PC-9 (cell line): ENCODE measurements around the gene CSF1. TPM values are rescaled to one million over a fixed set of nuclear protein-coding genes. Genes with fewer than 3 reads are reported as not detected.

ENCODE experiments used
- BruUV-seq: library from RNA; stranded (reverse); fragments of 400-500 nt; replicated peaks from 2 replicates; lab custom pipeline; 2021; lab: Mats Ljungman, UMichigan
- CTCF ChIA-PET: fragments of 300-600 bp; sonication (Branson Sonifier 250); formaldehyde crosslinking; loops from one replicate; lab custom pipeline; 2022; ENCODE audit warnings: antibody characterized with exemption; lab: Charles Lee
- POLR2A ChIA-PET: fragments of 300-600 bp; sonication (Branson Sonifier 250); formaldehyde crosslinking; loops from one replicate; lab custom pipeline; 2022; ENCODE audit warnings: antibody characterized with exemption; ENCODE audit not compliant: unreplicated experiment; lab: Charles Lee
- DNase-seq, 2 experiments: peaks; one replicate each; pipeline versions ENCODE4 v3.0.0 to v3.0.0-alpha.2; 2015 to 2022; ENCODE audit warnings: mixed read lengths in 1 of 2
- H2AFZ ChIP-seq: fragments of 200-600 bp; sonication (generic); 2 replicates; pipeline ENCODE4 v1.8.1; 2017; ENCODE audit warnings: antibody characterized with exemption
- H3F3A ChIP-seq: fragments of 200-600 bp; sonication (generic); 2 replicates; pipeline ENCODE4 v1.8.1; 2017; ENCODE audit warnings: antibody characterized with exemption, mild to moderate bottlenecking, low read depth; ENCODE audit not compliant: insufficient read depth
- H3K27ac ChIP-seq: fragments of 200-600 bp; sonication (generic); 2 replicates; pipeline ENCODE4 v1.6.1; 2016; ENCODE audit warnings: mixed run types
- H3K27me3 ChIP-seq: fragments of 200-600 bp; sonication (generic); 2 replicates; pipeline ENCODE4 v1.6.1; 2016; ENCODE audit warnings: low read depth, mixed run types; ENCODE audit not compliant: insufficient read depth
- H3K36me3 ChIP-seq: fragments of 200-600 bp; sonication (generic); 2 replicates; pipeline ENCODE4 v1.6.1; 2016; ENCODE audit warnings: low read depth, mixed run types
- H3K4me1 ChIP-seq: fragments of 200-600 bp; sonication (generic); replicated peaks from 2 replicates; pipeline ENCODE4 v1.6.1; 2016; ENCODE audit warnings: mixed run types; ENCODE audit not compliant: insufficient read depth
- H3K4me2 ChIP-seq: fragments of 200-600 bp; sonication (generic); 2 replicates; pipeline ENCODE4 v1.6.1; 2017; ENCODE audit warnings: mixed run types
- H3K4me3 ChIP-seq: fragments of 200-600 bp; sonication (generic); 2 replicates; pipeline ENCODE4 v1.6.1; 2016; ENCODE audit warnings: mixed run types
- H3K79me2 ChIP-seq: fragments of 200-600 bp; sonication (generic); 2 replicates; pipeline ENCODE4 v1.6.1; 2017; ENCODE audit warnings: low read depth, mixed run types
- H3K9me2 ChIP-seq: fragments of 200-600 bp; sonication (generic); 2 replicates; pipeline ENCODE4 v1.8.1; 2017; ENCODE audit warnings: mild to moderate bottlenecking; ENCODE audit not compliant: insufficient read depth
- H3K9me3 ChIP-seq: fragments of 200-600 bp; sonication (generic); 2 replicates; pipeline ENCODE4 v1.8.1; 2016; ENCODE audit warnings: low read depth; ENCODE audit not compliant: insufficient read depth
- H4K20me1 ChIP-seq: fragments of 200-600 bp; sonication (generic); 2 replicates; pipeline ENCODE4 v1.8.1; 2017; ENCODE audit not compliant: insufficient read depth
- CTCF ChIP-seq: fragments of 200-600 bp; sonication (generic); conservative IDR thresholded peaks from 2 replicates; pipeline ENCODE4 v1.6.1; 2017; ENCODE audit warnings: mixed run types, antibody characterized with exemption, mild to moderate bottlenecking, moderate library complexity
- EZH2 ChIP-seq: fragments of 200-600 bp; sonication (generic); IDR thresholded peaks from 2 replicates; pipeline ENCODE4 v1.8.0; 2017; ENCODE audit warnings: antibody characterized with exemption, low read depth
- intact Hi-C: fragments of 100-400 bp; cut with micrococcal nuclease; formaldehyde crosslinking; loops from one replicate; pipeline ENCODE4 v1.10.0; 2022; ENCODE audit not compliant: unreplicated experiment
- total RNA-seq: library from RNA; stranded (reverse); gene quantifications from 2 replicates; pipeline ENCODE4 v1.2.3, GENCODE V29; 2021

The CSF1 gene
- total RNA-seq, 1 experiment from 2014 or later = 29.8 TPM

- H3K4me2 ChIP-seq = no peak overlapping the region
- CTCF ChIA-PET = no interaction called here
- no TSS peak for BruUV-seq
- H3K4me1 ChIP-seq = peaks cover 31% of the 10 kb centered on the region
- DNase-seq = no peak
- no peaks in the 10 kb centered on the region for H3K9me3 ChIP-seq
- intact Hi-C loops = no loop called here
- no peaks in the 10 kb centered on the region for H3K27me3 ChIP-seq
- no peak overlapping the region for H3K4me3 ChIP-seq
- no peak overlapping the region for H2AFZ ChIP-seq
- H3K27ac ChIP-seq = no peak overlapping the region
- H3F3A ChIP-seq = no peaks in the 10 kb centered on the region; the same call in 1 of the 2 replicates
- no peaks in the 10 kb centered on the region for H3K36me3 ChIP-seq
- POLR2A ChIA-PET = no interaction called here
- no peaks in the 10 kb centered on the region for H3K9me2 ChIP-seq
- H4K20me1 ChIP-seq = no peaks in the 10 kb centered on the region
- peaks cover 7% of the 10 kb centered on the region for H3K79me2 ChIP-seq
- TF ChIP-seq EZH2 (no peak), CTCF (no peak)
Observed at GRCh38 chr1:109905491-109905890, 5.2 kb upstream of the CSF1 start.

GRCh38 chr1:109906160-109906838 is 4.3 kb upstream of the CSF1 start:
- intact Hi-C loops = no loop called here
- TF ChIP-seq CTCF = no peak
- TF ChIP-seq EZH2 = no peak

GRCh38 chr1:109906839-109907180 is 3.8 kb upstream of the CSF1 start:
- Histone ChIP-seq H3K4me3 (no peak overlapping the region), H3K27ac (no peak overlapping the region), H3F3A (no peaks in the 10 kb centered on the region; the same call in 1 of the 2 replicates), H3K9me2 (no peaks in the 10 kb centered on the region), H3K9me3 (no peaks in the 10 kb centered on the region), H3K27me3 (no peaks in the 10 kb centered on the region), H3K4me2 (no peak overlapping the region), H3K36me3 (no peaks in the 10 kb centered on the region), H3K79me2 (peaks cover 15% of the 10 kb centered on the region), H4K20me1 (no peaks in the 10 kb centered on the region), H2AFZ (no peak overlapping the region), H3K4me1 (peaks cover 23% of the 10 kb centered on the region)
- ChIA-PET POLR2A (no interaction called here), CTCF (no interaction called here)
- BruUV-seq = no TSS peak
- no peak for TF ChIP-seq EZH2
- no peak for TF ChIP-seq CTCF
- no peak for DNase-seq
- intact Hi-C loops = no loop called here

More at GRCh38 chr1:109906160-109906838, 4.3 kb upstream of the CSF1 start:
- CTCF ChIA-PET = no interaction called here
- H4K20me1 ChIP-seq = no peaks in the 10 kb centered on the region
- H3K27ac ChIP-seq = no peak overlapping the region
- no peak overlapping the region for H3K4me2 ChIP-seq
- H3K4me3 ChIP-seq = no peak overlapping the region
- H3K9me3 ChIP-seq = no peaks in the 10 kb centered on the region
- no peak for DNase-seq
- POLR2A ChIA-PET = no interaction called here
- peaks cover 23% of the 10 kb centered on the region for H3K4me1 ChIP-seq
- H2AFZ ChIP-seq = no peak overlapping the region
- peaks cover 10% of the 10 kb centered on the region for H3K79me2 ChIP-seq
- H3K36me3 ChIP-seq = no peaks in the 10 kb centered on the region
- no TSS peak for BruUV-seq
- no peaks in the 10 kb centered on the region for H3K27me3 ChIP-seq
- H3F3A ChIP-seq = no peaks in the 10 kb centered on the region; the same call in 1 of the 2 replicates
- no peaks in the 10 kb centered on the region for H3K9me2 ChIP-seq
